IPS-NIHi11 (cell line): Measurements from ENCODE around the gene GPATCH4.

ENCODE experiments used
- DNase-seq: peaks from one replicate; pipeline ENCODE4 v3.0.0; 2012; ENCODE audit warnings: mixed read lengths, low spot score

Gene GPATCH4

DNA sequence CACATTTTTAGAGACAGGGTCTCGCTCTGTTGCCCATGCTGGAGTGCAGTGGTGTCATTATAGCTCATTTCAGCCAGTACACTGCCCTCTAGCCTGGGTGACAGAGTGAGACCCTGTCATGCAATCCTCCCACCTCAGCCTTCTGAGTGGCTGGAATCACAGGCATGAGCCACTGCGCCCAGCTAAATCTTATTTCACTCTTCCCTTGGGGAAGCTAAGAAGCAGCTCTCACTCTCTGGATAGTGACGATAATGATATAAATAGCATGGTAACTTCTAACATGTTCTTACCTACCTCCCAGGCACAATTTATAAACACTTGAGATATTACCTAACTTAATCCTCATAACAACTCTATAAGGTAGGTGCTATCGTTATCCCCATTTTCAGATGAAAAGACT, 53.8 kb downstream of the GPATCH4 start:
- DNase-seq, result no peak

DNA sequence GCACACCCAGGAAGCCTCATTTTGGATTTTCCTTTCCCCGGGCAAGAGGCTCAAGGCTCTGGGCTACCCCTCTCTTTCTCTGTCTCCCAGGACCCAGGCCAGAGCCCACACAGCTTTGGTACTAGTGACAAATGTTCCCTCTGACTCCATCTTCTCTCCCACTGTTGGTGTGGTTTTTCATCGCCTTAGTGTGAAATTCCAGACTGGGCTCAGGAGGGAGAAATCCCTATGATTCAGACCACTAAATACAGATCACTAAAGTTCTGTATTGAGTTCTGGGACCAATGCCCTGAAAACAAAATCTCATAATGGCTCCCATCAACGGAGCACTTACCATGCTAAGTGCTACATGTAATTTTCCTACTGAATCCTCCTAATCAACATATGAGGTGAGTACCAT, 55.0 kb downstream of the GPATCH4 start:
- DNase-seq, result no peak

DNA sequence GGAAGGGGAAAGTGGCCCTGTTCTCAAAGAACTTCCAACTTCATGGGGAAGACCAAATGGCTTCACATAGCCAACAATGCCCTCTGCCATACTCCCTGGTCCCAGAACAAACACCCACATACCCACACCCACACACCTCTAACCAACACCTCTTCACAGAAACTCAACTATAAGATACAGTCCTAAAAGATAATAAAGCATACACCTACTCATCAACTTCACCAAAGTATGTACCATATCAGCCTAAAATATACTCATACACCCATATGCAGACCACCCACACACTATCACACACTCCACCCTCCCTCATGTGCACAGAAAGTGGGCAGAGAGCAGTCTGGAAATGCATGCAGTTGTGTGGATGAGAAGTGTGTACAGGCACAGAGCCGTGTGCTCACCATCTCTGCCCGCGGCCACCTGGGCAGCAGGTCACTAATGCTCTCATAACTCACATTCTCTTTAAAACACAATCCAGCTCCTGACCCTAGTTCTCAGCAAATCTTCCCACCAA, 56.6 kb downstream of the GPATCH4 start:
- DNase-seq, result no peak
